H1 (cell line): ENCODE data around the gene PAX3. TPM values are rescaled to one million over a fixed set of nuclear protein-coding genes. Genes with fewer than 3 reads are reported as not detected.

ENCODE experiments used
- CTCF ChIA-PET: fragments of 300-600 bp; sonication (Branson Sonifier 250); formaldehyde crosslinking; loops from one replicate; lab custom pipeline; 2021; ENCODE audit not compliant: partially characterized antibody; lab: Charles Lee
- POLR2A ChIA-PET: fragments of 300-600 bp; sonication (Branson Sonifier 250); formaldehyde crosslinking; loops from one replicate; lab custom pipeline; 2021; ENCODE audit warnings: inconsistent platforms; ENCODE audit not compliant: partially characterized antibody; lab: Charles Lee
- DNase-seq, 2 experiments: peaks; one replicate each; pipeline versions ENCODE4 v3.0.0 to v3.0.0-alpha.2; 2010 to 2022; ENCODE audit warnings: low spot score in 2 of 2, low read depth in 1 of 2, mixed read lengths in 1 of 2
- FAIRE-seq: peaks from 2 replicates; lab custom pipeline; 2011; peaks lifted over from hg19 to GRCh38; lab: Jason Lieb, UNC
- H2AFZ ChIP-seq: 2 replicates; pipeline ENCODE4 v1.8.1; 2012; ENCODE audit warnings: low read length, inconsistent platforms
- H2AK5ac ChIP-seq: 2 replicates; pipeline ENCODE4 v1.6.1; 2013; ENCODE audit warnings: low read depth, low read length
- H2BK120ac ChIP-seq: replicated peaks from 2 replicates; pipeline ENCODE3; 2013; ENCODE audit warnings: low read depth, low read length, inconsistent platforms
- H2BK12ac ChIP-seq: 2 replicates; pipeline ENCODE4 v1.6.1; 2013; ENCODE audit warnings: low read depth, low read length
- H2BK15ac ChIP-seq: 2 replicates; pipeline ENCODE4 v1.6.1; 2013; ENCODE audit warnings: low read length
- H2BK20ac ChIP-seq: 2 replicates; pipeline ENCODE4 v1.6.1; 2013; ENCODE audit warnings: low read length
- H2BK5ac ChIP-seq: 2 replicates; pipeline ENCODE4 v1.6.1; 2013; ENCODE audit warnings: low read depth, low read length
- H3K14ac ChIP-seq: 2 replicates; pipeline ENCODE4 v1.6.1; 2013; ENCODE audit warnings: inconsistent platforms; ENCODE audit not compliant: insufficient read length
- H3K18ac ChIP-seq: 2 replicates; pipeline ENCODE4 v1.6.1; 2013; ENCODE audit warnings: low read length; ENCODE audit errors: extremely low read depth
- H3K23ac ChIP-seq: 2 replicates; pipeline ENCODE4 v1.6.1; 2013; ENCODE audit warnings: inconsistent platforms; ENCODE audit not compliant: insufficient read length
- H3K23me2 ChIP-seq: 2 replicates; pipeline ENCODE4 v1.6.1; 2013; ENCODE audit warnings: low read depth, low read length
- H3K27ac ChIP-seq: 2 replicates; pipeline ENCODE4 v1.6.1; 2011; ENCODE audit warnings: low read depth, low read length, inconsistent platforms
- H3K27me3 ChIP-seq, 4 experiments: replicated peaks in 1 of 4; 1 replicate in 1 of 4; 2 replicates in 3 of 4; pipeline versions ENCODE4 v1.6.1 to v1.8.1; 2011 to 2013; ENCODE audit warnings: low read length in 3 of 4, mild to moderate bottlenecking in 3 of 4, inconsistent platforms in 2 of 4, mixed read lengths in 2 of 4, moderate library complexity in 1 of 4; ENCODE audit not compliant: control insufficient read depth in 3 of 4, insufficient read depth in 3 of 4; ENCODE audit errors: extremely low read depth in 1 of 4
- H3K36me3 ChIP-seq, 4 experiments: 2 replicates each; pipeline versions ENCODE4 v1.6.1 to v1.8.1; 2011 to 2013; ENCODE audit warnings: mild to moderate bottlenecking in 4 of 4, low read length in 3 of 4, moderate library complexity in 2 of 4, control low read depth in 1 of 4, inconsistent platforms in 1 of 4; ENCODE audit not compliant: insufficient read depth in 4 of 4, control insufficient read depth in 2 of 4
- H3K4ac ChIP-seq: replicated peaks from 2 replicates; pipeline ENCODE3; 2013; ENCODE audit warnings: low read length, low read depth, mixed read lengths, inconsistent platforms; ENCODE audit not compliant: insufficient read length
- H3K4me1 ChIP-seq, 4 experiments: replicated peaks in 1 of 4; 1 replicate in 1 of 4; 2 replicates in 3 of 4; pipeline versions ENCODE4 v1.6.1 to v1.8.1; 2011 to 2013; ENCODE audit warnings: low read length in 3 of 4, inconsistent platforms in 2 of 4, mixed read lengths in 1 of 4; ENCODE audit not compliant: insufficient read depth in 4 of 4, control insufficient read depth in 3 of 4
- H3K4me2 ChIP-seq, 2 experiments: 2 replicates each; pipeline versions ENCODE4 v1.6.1 to v1.8.1; 2011 to 2013; ENCODE audit warnings: low read depth in 2 of 2, low read length in 2 of 2, control low read depth in 1 of 2, inconsistent platforms in 1 of 2, mild to moderate bottlenecking in 1 of 2; ENCODE audit not compliant: insufficient read depth in 1 of 2
- H3K4me3 ChIP-seq, 4 experiments: fragments of 200-600, 300-600 bp in 1 of 4; sonication (generic), shearing (Covaris generic), sonication (Bioruptor Twin) in 1 of 4; 2 replicates each; pipeline versions ENCODE4 v1.5.1 to v1.8.1; 2011 to 2016; ENCODE audit warnings: low read length in 4 of 4, low read depth in 3 of 4, control low read depth in 2 of 4, inconsistent platforms in 2 of 4, mild to moderate bottlenecking in 2 of 4, mixed read lengths in 1 of 4, moderate library complexity in 1 of 4; ENCODE audit not compliant: insufficient read depth in 2 of 4; ENCODE audit errors: extremely low read depth in 1 of 4
- H3K56ac ChIP-seq: replicated peaks from 2 replicates; pipeline ENCODE3; 2013; ENCODE audit warnings: low read depth, mild to moderate bottlenecking, mixed read lengths, low read length, inconsistent platforms; ENCODE audit not compliant: insufficient read length
- H3K79me1 ChIP-seq: 2 replicates; pipeline ENCODE4 v1.6.1; 2013; ENCODE audit warnings: low read depth, low read length, control low read depth
- H3K79me2 ChIP-seq, 2 experiments: 2 replicates each; pipeline versions ENCODE4 v1.6.1 to v1.8.1; 2012 to 2013; ENCODE audit warnings: low read length in 2 of 2, mild to moderate bottlenecking in 2 of 2, inconsistent platforms in 1 of 2; ENCODE audit not compliant: insufficient read depth in 2 of 2, control insufficient read depth in 1 of 2
- H3K9ac ChIP-seq, 4 experiments: replicated peaks in 1 of 4; 1 replicate in 1 of 4; 2 replicates in 3 of 4; pipeline versions ENCODE4 v1.6.1 to v1.8.1; 2011 to 2013; ENCODE audit warnings: low read depth in 3 of 4, low read length in 3 of 4, control low read depth in 2 of 4, mild to moderate bottlenecking in 2 of 4, moderate library complexity in 2 of 4, inconsistent platforms in 1 of 4; ENCODE audit errors: extremely low read depth in 1 of 4
- H3K9me3 ChIP-seq, 2 experiments: 2 replicates each; pipeline versions ENCODE4 v1.6.1 to v1.8.1; 2012 to 2013; ENCODE audit warnings: mild to moderate bottlenecking in 2 of 2, moderate library complexity in 2 of 2, control low read depth in 1 of 2, inconsistent platforms in 1 of 2, low read depth in 1 of 2, low read length in 1 of 2, mixed read lengths in 1 of 2; ENCODE audit not compliant: insufficient read depth in 2 of 2
- H4K20me1 ChIP-seq, 2 experiments: replicated peaks in 1 of 2; 2 replicates each; pipeline versions ENCODE3 to v1.8.1; 2011 to 2013; ENCODE audit warnings: inconsistent platforms in 2 of 2, low read length in 2 of 2, mild to moderate bottlenecking in 1 of 2; ENCODE audit not compliant: insufficient read depth in 2 of 2, control insufficient read depth in 1 of 2
- H4K5ac ChIP-seq: 2 replicates; pipeline ENCODE4 v1.6.1; 2013; ENCODE audit warnings: low read length, low read depth, mixed read lengths, inconsistent platforms; ENCODE audit not compliant: insufficient read length
- H4K8ac ChIP-seq: 2 replicates; pipeline ENCODE4 v1.8.0; 2013; ENCODE audit warnings: mild to moderate bottlenecking, moderate library complexity, low read length, inconsistent platforms; ENCODE audit not compliant: insufficient read depth; ENCODE audit errors: extremely low read depth
- H4K91ac ChIP-seq: replicated peaks from 2 replicates; pipeline ENCODE3; 2013; ENCODE audit warnings: low read length, mixed read lengths, inconsistent platforms; ENCODE audit not compliant: insufficient read length
- CBX8 ChIP-seq: fragments of 300-800, 300-1000 bp; sonication (generic); IDR thresholded peaks from 2 replicates; pipeline ENCODE4 v1.7.1; 2016; ENCODE audit warnings: low read depth, low read length, borderline replicate concordance
- EZH2 ChIP-seq: fragments of 200-600 bp; sonication (generic); IDR thresholded peaks from 2 replicates; pipeline ENCODE4 v1.7.1; 2012; ENCODE audit warnings: low read depth, mild to moderate bottlenecking, moderate library complexity, low read length, inconsistent platforms; ENCODE audit not compliant: severe bottlenecking
- RFX5 ChIP-seq: IDR thresholded peaks from 2 replicates; pipeline ENCODE4 v1.6.1; 2011; ENCODE audit warnings: low read depth, low read length, improper control_type of control experiment, borderline replicate concordance
- WGBS, 2 experiments: shearing (Covaris generic) in 1 of 2; methylation state at CpG; one replicate each; pipeline versions ENCODE4 v1.1.6 to v1.1.7; 2013 to 2015; ENCODE audit warnings: low lambda C conversion rate in 2 of 2, mixed read lengths in 2 of 2, inconsistent platforms in 1 of 2, low coverage in 1 of 2, missing lambda C conversion rate in 1 of 2; ENCODE audit not compliant: insufficient replicate concordance in 2 of 2, insufficient coverage in 1 of 2, insufficient read length in 1 of 2; ENCODE audit errors: extremely low coverage in 1 of 2, missing lambda C conversion rate in 1 of 2; 5-methylcytosine and 5-hydroxymethylcytosine counted together
- polyA plus RNA-seq, 7 experiments: library from polyadenylated mRNA; depleted of rRNA in 3 of 7; stranded (reverse) in 5 of 7; unstranded in 2 of 7; fragments of >200 nt in 5 of 7; fragments of 200-250 nt in 2 of 7; gene quantifications; 1 replicate in 5 of 7; 2 replicates in 1 of 7; 4 replicates in 1 of 7; pipeline versions ENCODE4 v1.2.1 to v1.2.3, GENCODE V29; 2011 to 2013; ENCODE audit warnings: missing spikeins in 2 of 7, mixed read lengths in 2 of 7
- total RNA-seq: library from RNA; stranded (reverse); fragmentation: NEBNext Ultra II Directional; extraction: Animal tissue kit (Norgen Biotek cat#: 25700); gene quantifications from 2 replicates; pipeline ENCODE4 v1.2.1, GENCODE V29; 2021

The PAX3 gene
- total and polyA plus RNA-seq, 2 of the 8 experiments (the other 6 are each of a cell fraction or from before 2014, with no cell fraction given), result 0.33 TPM; not detected in 1

DNA sequence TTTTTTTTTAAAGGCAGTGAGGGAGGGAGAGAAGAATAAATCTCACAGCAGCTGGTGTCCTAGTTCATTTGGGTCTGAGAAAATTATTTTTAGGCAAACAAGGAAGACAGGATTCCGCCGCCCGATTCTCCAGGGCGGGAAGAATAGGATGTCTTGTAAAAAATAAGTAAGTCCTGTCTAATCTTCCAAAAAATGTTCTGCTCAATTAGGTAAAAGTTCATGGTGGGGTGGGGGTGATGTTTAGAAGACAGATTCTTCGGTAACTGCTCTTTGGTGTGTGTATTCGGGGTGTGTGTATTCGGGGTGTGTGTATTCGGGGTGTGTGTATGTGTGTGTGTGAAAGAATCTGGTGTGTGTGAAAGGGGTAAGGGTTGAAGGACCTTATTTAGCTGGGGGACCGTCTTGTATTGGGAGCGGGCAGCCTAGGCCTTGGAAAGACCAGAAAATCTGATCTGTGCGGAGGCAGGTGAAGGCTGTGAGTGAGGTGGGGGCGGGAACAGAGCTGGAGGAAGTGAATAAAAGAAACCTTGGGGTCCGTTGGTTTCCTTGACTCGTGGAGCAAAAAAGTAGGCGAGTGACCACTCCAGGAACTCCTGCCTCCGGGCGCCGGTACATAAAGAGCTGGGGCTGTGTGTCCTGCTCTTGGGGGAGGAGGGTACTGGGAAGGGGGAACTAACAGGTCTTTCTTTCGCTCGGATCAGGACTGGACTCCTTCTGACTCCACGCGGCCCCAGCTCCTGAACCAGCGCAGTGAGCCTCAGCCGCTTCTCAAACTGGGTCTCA lies 4.4 kb upstream of the PAX3 start:
- no peak overlapping the region; the same call in 1 of the 2 replicates for H2AK5ac ChIP-seq
- H4K5ac ChIP-seq, result no peak overlapping the region
- peaks cover 11 to 35% of the 10 kb centered on the region in 2 experiments for H4K20me1 ChIP-seq
- no peak overlapping the region for H2AFZ ChIP-seq
- FAIRE-seq, result no peak
- H2BK120ac ChIP-seq, result no peak overlapping the region
- H3K14ac ChIP-seq, result no peak overlapping the region
- no peaks in the 10 kb centered on the region; a peak in 1 of 8 replicates for H3K36me3 ChIP-seq
- H2BK20ac ChIP-seq, result no peak overlapping the region
- H2BK12ac ChIP-seq, result peak overlapping the region; percentile 68; the same call in 1 of the 2 replicates
- no peaks in the 10 kb centered on the region for H3K79me2 ChIP-seq
- 0 out of 2 replicates have a peak overlapping the region, but pooled peaks have one; percentile 29 for H2BK15ac ChIP-seq
- 0 out of 8 replicates have a peak overlapping the region, but pooled peaks of 1 of the 4 experiments have one; percentile 10 for H3K4me3 ChIP-seq
- POLR2A ChIA-PET, result no interaction called here
- H4K91ac ChIP-seq, result no peak overlapping the region
- no peak overlapping the region; the same call in none of the 2 replicates for H3K18ac ChIP-seq
- H3K23me2 ChIP-seq, result peaks cover 3% of the 10 kb centered on the region; the same call in 1 of the 2 replicates
- TF ChIP-seq RFX5 (no peak), EZH2 (peak; percentile 39), CBX8 (peak; percentile 84)
- H3K9me3 ChIP-seq, result no peaks in the 10 kb centered on the region
- peaks cover 15 to 33% (median 22%) of the 10 kb centered on the region in 4 experiments for H3K4me1 ChIP-seq
- H3K27me3 ChIP-seq, result peaks cover 99 to 100% (median 100%) of the 10 kb centered on the region in 4 experiments
- DNase-seq, result peak in 1 of 2 experiments; percentile 55
- H3K23ac ChIP-seq, result no peak overlapping the region
- no peak overlapping the region for H3K4ac ChIP-seq
- CTCF ChIA-PET, result interaction anchor here (0.5 to 3.1 kb wide), 15 partner anchors 9 to 333 kb away, joined by 3 to 12 read pairs (median 4); no protein-coding TSS in a partner anchor
- no peak overlapping the region for H3K56ac ChIP-seq
- 12% methylated on average over 24 of the region's 24 CpGs; no CpG with 5 or more reads in 1 of the 2 experiments for WGBS, 2 experiments
- H3K4me2 ChIP-seq, result peak overlapping the region; percentile 16 to 32; a peak in 2 of 4 replicates
- no peak overlapping the region for H3K27ac ChIP-seq
- H4K8ac ChIP-seq, result no peak overlapping the region
- no peak overlapping the region for H3K9ac ChIP-seq
- no peak overlapping the region for H2BK5ac ChIP-seq
- H3K79me1 ChIP-seq, result no peaks in the 10 kb centered on the region
